Activated T-helper 2 cell treated with anti-CD3 and anti-CD28 coated beads, Interferon-gamma antibody, Interleukin-2, Interleukin-4, amounts not matched to agents 10 μg/mL and 5 μg/mL and 100 μg/mL, durations not matched to agents 14 hours and 24 hours and 36 hours (primary cell): ENCODE results near the gene FBXW8. TPM values are rescaled to one million over a fixed set of nuclear protein-coding genes. Genes with fewer than 3 reads are reported as not detected.

ENCODE experiments used
- DNase-seq: peaks from one replicate; pipeline ENCODE4 v3.0.0; 2021; ENCODE audit warnings: low spot score
- H3K27ac Mint-ChIP-seq: one replicate; pipeline ENCODE4 v1.8.0; 2021; ENCODE audit warnings: mixed read lengths
- H3K27me3 Mint-ChIP-seq: one replicate; pipeline ENCODE4 v1.8.0; 2021; ENCODE audit warnings: low read depth, mixed read lengths
- H3K36me3 Mint-ChIP-seq: one replicate; pipeline ENCODE4 v1.8.0; 2021; ENCODE audit warnings: low read depth, mixed read lengths
- H3K4me1 Mint-ChIP-seq: one replicate; pipeline ENCODE4 v1.8.0; 2021; ENCODE audit warnings: low read depth, mixed read lengths
- H3K4me3 Mint-ChIP-seq: one replicate; pipeline ENCODE4 v1.8.0; 2021; ENCODE audit warnings: low read depth, mild to moderate bottlenecking, moderate library complexity, mixed read lengths
- H3K9me3 Mint-ChIP-seq: one replicate; pipeline ENCODE4 v1.8.0; 2021; ENCODE audit warnings: mixed read lengths
- intact Hi-C: fragments of 100-400 bp; cut with micrococcal nuclease; formaldehyde crosslinking; loops from one replicate; pipeline ENCODE4 v1.15.1; 2023
- total RNA-seq: library from RNA; stranded (reverse); gene quantifications from 2 replicates; pipeline ENCODE4 v1.2.3, GENCODE V29; 2022

Gene FBXW8
- total RNA-seq, 1 donor from 2014 or later = 3.3 TPM

- Mint-ChIP-seq H3K9me3 (no peaks in the 10 kb centered on the region), H3K36me3 (peaks cover 7% of the 10 kb centered on the region), H3K27ac (no peak overlapping the region), H3K4me1 (no peaks in the 10 kb centered on the region), H3K27me3 (peaks cover 47% of the 10 kb centered on the region), H3K4me3 (no peak overlapping the region)
- no peak for DNase-seq
- intact Hi-C loops = no loop called here
Observed at GRCh38 chr12:116933512-116934246, 22.9 kb downstream of the FBXW8 start.

DNA sequence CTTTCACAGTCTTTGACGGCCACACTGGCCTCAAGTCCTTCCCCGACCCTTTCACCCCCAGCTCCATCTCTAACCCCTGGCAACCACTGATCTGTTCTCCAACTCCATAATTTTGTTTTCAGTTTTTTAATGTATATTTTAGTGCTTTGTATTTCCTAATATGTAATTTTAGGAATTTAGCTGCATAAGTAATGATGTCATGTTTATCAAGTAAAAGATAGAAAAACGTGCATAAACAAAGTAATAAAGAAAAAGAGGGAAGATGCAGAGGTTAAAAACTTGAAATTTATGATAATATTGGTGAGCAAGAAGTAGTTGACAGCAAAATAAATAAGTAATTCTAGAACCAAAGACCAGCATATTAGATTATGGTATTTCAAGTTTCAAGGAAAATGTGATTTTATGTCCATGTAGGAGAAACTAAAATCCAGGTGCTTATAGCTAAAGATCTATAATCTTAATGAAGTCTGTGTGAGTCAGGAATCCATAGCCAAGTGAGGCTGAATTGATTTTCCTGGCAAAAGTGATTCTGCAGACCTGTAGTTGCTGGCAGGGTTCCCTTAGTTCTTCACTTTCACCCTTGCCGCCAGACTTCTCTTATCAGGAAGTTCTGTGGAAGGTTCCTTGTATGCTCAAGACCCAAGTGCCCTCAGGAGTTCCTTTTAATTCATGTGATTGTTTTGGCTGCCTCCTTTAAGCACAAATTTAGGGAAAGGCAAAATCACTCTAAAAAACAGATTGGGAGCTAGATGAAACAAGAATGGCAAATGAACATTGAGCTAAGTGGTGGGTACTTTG lies 24.4 kb downstream of the FBXW8 start:
- no peak overlapping the region for H3K4me3 Mint-ChIP-seq
- intact Hi-C loops = no loop called here
- no peak for DNase-seq
- H3K27ac Mint-ChIP-seq = no peak overlapping the region
- H3K4me1 Mint-ChIP-seq = no peaks in the 10 kb centered on the region
- H3K36me3 Mint-ChIP-seq = peaks cover 4% of the 10 kb centered on the region
- H3K9me3 Mint-ChIP-seq = no peaks in the 10 kb centered on the region
- peaks cover 42% of the 10 kb centered on the region for H3K27me3 Mint-ChIP-seq

DNA sequence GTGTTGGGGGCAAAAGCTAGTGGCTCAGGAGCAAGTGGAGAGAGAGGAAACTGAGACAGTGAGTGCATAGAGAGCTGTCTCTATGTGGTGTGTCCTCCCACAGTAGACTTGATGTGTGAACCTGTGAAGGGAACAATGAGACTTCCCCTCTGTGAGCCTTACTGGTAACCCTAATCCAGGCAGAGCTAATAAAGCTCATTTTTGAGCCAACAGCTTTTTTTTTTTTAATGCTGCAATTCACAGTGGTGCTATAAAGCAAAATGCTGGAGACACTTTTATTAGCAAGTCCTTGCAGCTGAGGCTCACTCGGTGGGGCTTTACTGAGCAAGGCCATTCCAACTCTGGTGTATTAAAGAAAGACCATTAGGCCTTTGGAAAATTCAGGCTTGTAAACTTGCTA lies 26.9 kb downstream of the FBXW8 start:
- intact Hi-C loops = no loop called here
- Mint-ChIP-seq H3K27ac (no peak overlapping the region), H3K4me1 (no peaks in the 10 kb centered on the region)

GRCh38 chr12:116939734-116940133 lies 29.0 kb downstream of the FBXW8 start:
- H3K27ac Mint-ChIP-seq = no peak overlapping the region
- DNase-seq = no peak
- H3K4me3 Mint-ChIP-seq = no peak overlapping the region
- peaks cover 4% of the 10 kb centered on the region for H3K36me3 Mint-ChIP-seq
- peaks cover 24% of the 10 kb centered on the region for H3K27me3 Mint-ChIP-seq
- intact Hi-C loops = no loop called here
- H3K4me1 Mint-ChIP-seq = no peaks in the 10 kb centered on the region
- H3K9me3 Mint-ChIP-seq = peaks cover 19% of the 10 kb centered on the region

More for the DNA sequence above, 26.9 kb downstream of the FBXW8 start:
- H3K9me3 Mint-ChIP-seq = peaks cover 4% of the 10 kb centered on the region
- peaks cover 32% of the 10 kb centered on the region for H3K27me3 Mint-ChIP-seq
- H3K36me3 Mint-ChIP-seq = no peaks in the 10 kb centered on the region
- no peak for DNase-seq
- no peak overlapping the region for H3K4me3 Mint-ChIP-seq

- peaks cover 19% of the 10 kb centered on the region for H3K9me3 Mint-ChIP-seq
- H3K4me1 Mint-ChIP-seq = no peaks in the 10 kb centered on the region
- peaks cover 4% of the 10 kb centered on the region for H3K36me3 Mint-ChIP-seq
- no peak for DNase-seq
- intact Hi-C loops = no loop called here
- no peak overlapping the region for H3K27ac Mint-ChIP-seq
- H3K4me3 Mint-ChIP-seq = no peak overlapping the region
- peaks cover 17% of the 10 kb centered on the region for H3K27me3 Mint-ChIP-seq
Observed at GRCh38 chr12:116941188-116941587, 30.4 kb downstream of the FBXW8 start.

DNA sequence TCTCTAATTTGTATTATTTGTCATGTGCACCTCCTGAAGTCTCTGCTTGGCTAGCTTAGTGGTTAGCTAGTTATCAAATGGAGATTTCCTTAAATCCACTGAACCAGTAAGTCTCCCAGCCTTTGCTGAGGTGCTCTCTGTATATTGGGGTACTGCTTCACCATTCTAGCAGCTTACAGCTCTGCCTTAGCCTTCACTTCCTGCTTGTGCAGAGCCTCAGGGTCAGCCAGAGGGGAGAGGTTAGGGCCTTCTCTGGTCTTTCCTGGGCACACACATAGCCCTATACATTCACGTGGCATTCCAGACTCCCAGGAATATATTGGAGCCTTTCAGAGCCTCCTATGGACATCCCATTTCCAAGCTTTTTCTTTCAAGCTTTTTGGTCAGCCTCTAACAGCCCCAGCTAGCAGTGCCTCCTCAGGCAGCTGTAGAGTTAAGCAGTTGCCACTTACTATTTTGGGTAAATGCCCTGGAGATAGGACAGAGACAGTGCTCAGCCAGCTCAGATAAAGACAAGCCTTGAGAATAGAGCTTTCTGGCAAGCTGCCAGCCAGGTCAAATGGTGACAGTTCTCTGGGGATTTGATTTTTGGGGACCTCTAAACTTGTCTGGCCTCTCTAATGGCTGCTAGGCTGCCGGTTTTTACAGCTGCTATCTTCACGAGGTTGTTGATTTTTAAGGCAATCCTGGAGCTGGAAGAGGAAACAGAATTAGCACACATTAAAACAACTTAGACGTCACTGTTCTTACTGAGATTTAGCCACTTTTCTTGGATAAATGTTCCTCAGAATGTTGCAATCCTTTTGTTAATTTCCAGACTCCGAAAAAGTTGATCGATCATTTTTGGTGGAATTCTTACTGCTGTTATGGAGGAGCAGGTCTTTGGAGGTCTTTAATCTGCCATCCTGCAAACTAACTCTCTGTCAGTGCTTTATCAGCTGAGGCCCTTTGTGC lies 32.9 kb downstream of the FBXW8 start:
- intact Hi-C loops = no loop called here
- H3K4me3 Mint-ChIP-seq = no peak overlapping the region
- H3K36me3 Mint-ChIP-seq = peaks cover 4% of the 10 kb centered on the region
- no peaks in the 10 kb centered on the region for H3K4me1 Mint-ChIP-seq
- H3K27me3 Mint-ChIP-seq = peaks cover 5% of the 10 kb centered on the region
- peaks cover 19% of the 10 kb centered on the region for H3K9me3 Mint-ChIP-seq
- DNase-seq = no peak
- H3K27ac Mint-ChIP-seq = no peak overlapping the region

GRCh38 chr12:116945886-116946550 lies 35.3 kb downstream of the FBXW8 start:
- intact Hi-C loops = no loop called here
- Mint-ChIP-seq H3K4me3 (no peak overlapping the region), H3K9me3 (peaks cover 19% of the 10 kb centered on the region), H3K27me3 (peaks cover 3% of the 10 kb centered on the region), H3K36me3 (peaks cover 4% of the 10 kb centered on the region), H3K4me1 (no peaks in the 10 kb centered on the region), H3K27ac (no peak overlapping the region)
- no peak for DNase-seq

DNA sequence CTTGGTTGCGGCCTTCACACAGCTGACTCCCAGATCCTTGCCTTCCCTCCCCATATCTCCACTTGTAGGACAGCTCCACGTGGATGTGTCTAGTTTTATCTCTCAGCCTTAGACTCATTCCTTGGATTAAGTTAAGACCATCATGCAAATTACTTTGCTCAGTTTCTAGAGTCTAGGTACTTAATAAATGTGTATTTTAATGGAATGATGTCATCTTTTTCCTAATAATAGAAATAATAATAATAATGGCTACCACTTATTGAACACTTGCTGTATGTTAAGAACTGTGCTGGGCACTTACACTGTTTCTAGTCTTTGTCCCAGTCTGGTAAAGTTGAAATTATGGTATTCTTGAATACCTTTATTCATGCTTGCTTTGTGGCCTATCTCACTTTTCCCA lies 37.5 kb downstream of the FBXW8 start:
- peaks cover under 1% of the 10 kb centered on the region for H3K36me3 Mint-ChIP-seq
- no peak for DNase-seq
- no peaks in the 10 kb centered on the region for H3K4me1 Mint-ChIP-seq
- H3K4me3 Mint-ChIP-seq = no peak overlapping the region
- peaks cover 10% of the 10 kb centered on the region for H3K9me3 Mint-ChIP-seq
- intact Hi-C loops = no loop called here
- peaks cover 3% of the 10 kb centered on the region for H3K27me3 Mint-ChIP-seq
- H3K27ac Mint-ChIP-seq = no peak overlapping the region

- H3K4me3 Mint-ChIP-seq = no peak overlapping the region
- H3K36me3 Mint-ChIP-seq = no peaks in the 10 kb centered on the region
- no peak for DNase-seq
- no peaks in the 10 kb centered on the region for H3K27me3 Mint-ChIP-seq
- no peaks in the 10 kb centered on the region for H3K4me1 Mint-ChIP-seq
- no peaks in the 10 kb centered on the region for H3K9me3 Mint-ChIP-seq
- intact Hi-C loops = no loop called here
- H3K27ac Mint-ChIP-seq = no peak overlapping the region
Observed at GRCh38 chr12:116950628-116951325, 40.0 kb downstream of the FBXW8 start.

- peaks cover 7% of the 10 kb centered on the region for H3K27me3 Mint-ChIP-seq
- no peak overlapping the region for H3K4me3 Mint-ChIP-seq
- peaks cover 3% of the 10 kb centered on the region for H3K36me3 Mint-ChIP-seq
- H3K9me3 Mint-ChIP-seq = no peaks in the 10 kb centered on the region
- no peak for DNase-seq
- no peak overlapping the region for H3K27ac Mint-ChIP-seq
- peaks cover 8% of the 10 kb centered on the region for H3K4me1 Mint-ChIP-seq
- intact Hi-C loops = no loop called here
Observed at GRCh38 chr12:116954710-116955381, 44.1 kb downstream of the FBXW8 start.

- Mint-ChIP-seq H3K4me3 (no peak overlapping the region), H3K9me3 (no peaks in the 10 kb centered on the region), H3K27me3 (peaks cover 7% of the 10 kb centered on the region), H3K4me1 (peaks cover 15% of the 10 kb centered on the region), H3K27ac (no peak overlapping the region), H3K36me3 (peaks cover 3% of the 10 kb centered on the region)
- intact Hi-C loops = no loop called here
- DNase-seq = no peak
Observed at GRCh38 chr12:116955382-116956021, 44.8 kb downstream of the FBXW8 start.
